HepG2 (cell line): Measurements from ENCODE around the gene MTMR10. TPM values are rescaled to one million over a fixed set of nuclear protein-coding genes. Genes with fewer than 3 reads are reported as not detected.

ENCODE experiments used
- ATAC-seq: fragments of 200-7000 bp; cut with Tn5 transposase; 3 replicates; pipeline ENCODE4 v1.9.1; 2020; ENCODE audit warnings: mild to moderate bottlenecking, moderate library complexity
- BruUV-seq: library from RNA; stranded (reverse); fragments of 400-500 nt; replicated peaks from 2 replicates; lab custom pipeline; 2021; lab: Mats Ljungman, UMichigan
- CTCF ChIA-PET: fragments of 300-600 bp; formaldehyde crosslinking; extraction: SDS; loops from one replicate; lab custom pipeline; 2021; ENCODE audit warnings: low total read pairs, inconsistent platforms, low intra/inter-chr PET ratio; lab: Yijun Ruan, JAX
- POLR2A ChIA-PET: fragments of 350-600 bp; sonication (Branson Sonifier 250); formaldehyde crosslinking; loops from one replicate; lab custom pipeline; 2020; ENCODE audit warnings: antibody characterized with exemption, inconsistent platforms; lab: Yijun Ruan, JAX
- DNase-seq: peaks from one replicate; pipeline ENCODE4 v3.0.0-alpha.2; 2015; ENCODE audit warnings: low spot score
- FAIRE-seq: peaks from 3 replicates; lab custom pipeline; 2011; peaks lifted over from hg19 to GRCh38; lab: Jason Lieb, UNC
- H2AFZ ChIP-seq: one replicate; pipeline ENCODE4 v1.6.1; 2011; ENCODE audit warnings: low read length, inconsistent platforms
- H3K27ac ChIP-seq: fragments of 300-600 bp; 3 replicates; pipeline ENCODE4 v1.8.0; 2011; ENCODE audit warnings: mixed run types, mild to moderate bottlenecking, mixed read lengths, low read length, inconsistent platforms; ENCODE audit not compliant: insufficient read depth; ENCODE audit errors: extremely low read length
- H3K27me3 ChIP-seq, 2 experiments: fragments of 200-600 bp in 1 of 2; 2 replicates in 1 of 2; 3 replicates in 1 of 2; pipeline versions ENCODE4 v1.6.0 to v1.8.0; 2011; ENCODE audit warnings: low read length in 2 of 2, mild to moderate bottlenecking in 2 of 2, moderate library complexity in 2 of 2, inconsistent platforms in 1 of 2; ENCODE audit not compliant: insufficient read depth in 2 of 2, control insufficient read depth in 1 of 2
- H3K36me3 ChIP-seq, 2 experiments: fragments of 200-600 bp in 1 of 2; replicated peaks in 1 of 2; 2 replicates in 1 of 2; 3 replicates in 1 of 2; pipeline versions ENCODE4 v1.5.1 to v1.8.0; 2011; ENCODE audit warnings: low read length in 2 of 2, inconsistent platforms in 1 of 2; ENCODE audit not compliant: insufficient read depth in 2 of 2, control insufficient read depth in 1 of 2
- H3K4me1 ChIP-seq: 2 replicates; pipeline ENCODE4 v1.5.1; 2012; ENCODE audit warnings: low read length, inconsistent platforms; ENCODE audit not compliant: insufficient read depth
- H3K4me2 ChIP-seq: 2 replicates; pipeline ENCODE4 v1.6.0; 2011; ENCODE audit warnings: low read depth, low read length, inconsistent platforms
- H3K4me3 ChIP-seq, 3 experiments: fragments of 200-600 bp in 1 of 3; sonication (generic), shearing (Covaris generic) in 1 of 3; replicated peaks in 1 of 3; 2 replicates each; pipeline ENCODE4 v1.5.1; 2011 to 2016; ENCODE audit warnings: low read length in 3 of 3, inconsistent platforms in 2 of 3, low read depth in 2 of 3, mild to moderate bottlenecking in 2 of 3, control low read depth in 1 of 3, mixed read lengths in 1 of 3; ENCODE audit not compliant: insufficient read depth in 1 of 3
- H3K79me2 ChIP-seq: one replicate; pipeline ENCODE4 v1.6.1; 2011; ENCODE audit warnings: low read length, inconsistent platforms; ENCODE audit not compliant: insufficient read depth
- H3K9ac ChIP-seq: 2 replicates; pipeline ENCODE4 v1.6.0; 2011; ENCODE audit warnings: mild to moderate bottlenecking, low read depth, low read length, inconsistent platforms; ENCODE audit not compliant: insufficient read depth
- H3K9me3 ChIP-seq: 2 replicates; pipeline ENCODE4 v1.5.1; 2012; ENCODE audit warnings: mild to moderate bottlenecking, low read length
- H4K20me1 ChIP-seq: 2 replicates; pipeline ENCODE4 v1.6.0; 2011; ENCODE audit warnings: inconsistent platforms, mild to moderate bottlenecking, low read length, moderate library complexity; ENCODE audit not compliant: insufficient read depth
- DNMT3B ChIP-seq: conservative IDR thresholded peaks from 2 replicates; pipeline ENCODE4 v1.6.1; 2016; ENCODE audit warnings: missing biosample characterization, control low read depth
- JUN ChIP-seq: sonication (generic); formaldehyde crosslinking; IDR thresholded peaks from 2 replicates; pipeline ENCODE4 v1.4.0; 2020; ENCODE audit warnings: mild to moderate bottlenecking, missing genetic modification reagents
- KLF12 ChIP-seq: sonication (generic); formaldehyde crosslinking; IDR thresholded peaks from 2 replicates; pipeline ENCODE4 v1.4.0; 2020; ENCODE audit warnings: missing genetic modification reagents, borderline replicate concordance
- NCOA5 ChIP-seq: sonication (generic); formaldehyde crosslinking; IDR thresholded peaks from 2 replicates; pipeline ENCODE4 v1.4.0; 2020; ENCODE audit warnings: missing genetic modification reagents
- RBAK ChIP-seq: sonication (generic); formaldehyde crosslinking; IDR thresholded peaks from 2 replicates; pipeline ENCODE4 v1.5.1; 2020; ENCODE audit warnings: mild to moderate bottlenecking, missing genetic modification reagents
- SP140L ChIP-seq: sonication (generic); formaldehyde crosslinking; IDR thresholded peaks from 2 replicates; pipeline ENCODE4 v1.4.0; 2020; ENCODE audit warnings: missing genetic modification reagents, borderline replicate concordance
- SRSF4 ChIP-seq: fragments of 200-400 bp; formaldehyde crosslinking; IDR thresholded peaks from one replicate; pipeline ENCODE4 v1.6.1; 2018; ENCODE audit warnings: mild to moderate bottlenecking, low read depth, low read length, moderate library complexity; ENCODE audit not compliant: poor library complexity, severe bottlenecking
- TOE1 ChIP-seq: sonication (generic); formaldehyde crosslinking; IDR thresholded peaks from 2 replicates; pipeline ENCODE4 v1.4.0; 2020; ENCODE audit warnings: mild to moderate bottlenecking, missing genetic modification reagents
- ZBTB20 ChIP-seq: sonication (generic); formaldehyde crosslinking; IDR thresholded peaks from 2 replicates; pipeline ENCODE4 v1.8.1; 2023; ENCODE audit warnings: missing genetic modification reagents, low read depth, mild to moderate bottlenecking, borderline replicate concordance
- ZBTB7B ChIP-seq: sonication (generic); formaldehyde crosslinking; IDR thresholded peaks from 2 replicates; pipeline ENCODE4 v1.4.0; 2020; ENCODE audit warnings: missing genetic modification reagents
- ZNF20 ChIP-seq: sonication (generic); formaldehyde crosslinking; IDR thresholded peaks from 2 replicates; pipeline ENCODE4 v1.4.0; 2020; ENCODE audit warnings: mild to moderate bottlenecking, moderate library complexity, missing genetic modification reagents
- ZNF414 ChIP-seq: sonication (generic); formaldehyde crosslinking; IDR thresholded peaks from 2 replicates; pipeline ENCODE4 v1.5.0; 2020; ENCODE audit warnings: missing genetic modification reagents
- ZUFSP ChIP-seq: sonication (generic); formaldehyde crosslinking; IDR thresholded peaks from 2 replicates; pipeline ENCODE4 v1.9.0; 2021; ENCODE audit warnings: missing genetic modification reagents, mild to moderate bottlenecking, borderline replicate concordance
- WGBS: methylation state at CpG from one replicate; pipeline ENCODE4 v1.1.6; 2017; ENCODE audit warnings: low lambda C conversion rate; 5-methylcytosine and 5-hydroxymethylcytosine counted together
- in situ Hi-C: cut with HindIII; loops from 2 replicates; pipeline ENCODE4 v1.10.0; 2017; ENCODE audit warnings: low pct_unique_long_range_greater_than_20kb; ENCODE audit not compliant: extremely low pct_ligation_motif_present
- intact Hi-C: fragments of 100-400 bp; cut with micrococcal nuclease; formaldehyde crosslinking; loops from one replicate; pipeline ENCODE4 v1.10.0; 2022; ENCODE audit not compliant: unreplicated experiment
- polyA plus RNA-seq, 8 experiments: library from polyadenylated mRNA; depleted of rRNA in 3 of 8; stranded (reverse) in 7 of 8; unstranded in 1 of 8; fragments of >200 nt; fragmentation: Illumina TruSeq in 4 of 8; extraction: Trizol in 4 of 8; gene quantifications; 2 replicates each; pipeline versions ENCODE4 v1.2.1 to v1.2.3, GENCODE V29; 2011 to 2016; ENCODE audit warnings: low read depth in 4 of 8, missing spikeins in 1 of 8, mixed read lengths in 1 of 8; ENCODE audit not compliant: insufficient read depth in 1 of 8
- total RNA-seq, 5 experiments: library from RNA; depleted of rRNA; stranded (reverse); fragments of >200 nt; fragmentation: Illumina TruSeq; extraction: Trizol; gene quantifications; 2 replicates each; pipeline ENCODE4 v1.2.3, GENCODE V29; 2016; ENCODE audit warnings: low read depth in 1 of 5
- TF ChIP-seq, protein P1 (sequence below): sonication (generic); formaldehyde crosslinking; IDR thresholded peaks from 2 replicates; pipeline ENCODE4 v1.8.0; 2022; ENCODE audit warnings: missing genetic modification reagents, mild to moderate bottlenecking, borderline replicate concordance

MTMR10 gene
- total and polyA plus RNA-seq, 2 of the 13 experiments (the other 11 are each of a cell fraction or from before 2014, with no cell fraction given): 10.2 to 17.4 TPM

DNA sequence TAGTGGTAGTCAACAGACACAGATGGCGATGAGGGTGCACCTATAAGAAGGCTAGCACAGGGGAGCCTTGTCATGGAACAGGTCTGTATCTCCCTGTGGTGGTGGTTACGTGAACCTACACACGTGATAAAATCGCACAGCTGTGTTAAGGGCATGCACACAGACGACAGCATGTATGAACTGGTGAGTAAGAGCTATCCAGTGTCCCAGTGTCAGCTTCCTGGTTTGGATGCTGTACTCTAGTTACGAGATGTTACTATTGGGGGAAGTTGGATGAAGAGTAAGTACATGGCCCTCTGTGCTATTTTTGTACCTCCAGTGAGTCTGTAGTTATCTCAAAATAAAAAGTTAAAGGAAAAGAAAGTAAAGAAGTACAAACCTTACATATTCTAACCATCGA, 38.2 kb downstream of the MTMR10 start:
- Histone ChIP-seq H2AFZ (no peak overlapping the region), H3K4me2 (no peak overlapping the region), H4K20me1 (no peaks in the 10 kb centered on the region), H3K4me1 (no peaks in the 10 kb centered on the region), H3K36me3 (peaks cover 26 to 87% of the 10 kb centered on the region in 2 experiments), H3K79me2 (no peaks in the 10 kb centered on the region), H3K27ac (no peak overlapping the region), H3K27me3 (no peaks in the 10 kb centered on the region), H3K4me3 (no peak overlapping the region), H3K9ac (no peak overlapping the region), H3K9me3 (no peaks in the 10 kb centered on the region)
- in situ Hi-C loops (no loop called here), intact Hi-C loops (no loop called here)
- POLR2A ChIA-PET: no interaction called here
- ATAC-seq (no peak), FAIRE-seq (no peak), DNase-seq (no peak)
- WGBS: 98% methylated on average over 7 of the region's 7 CpGs
- no peak for TF ChIP-seq SRSF4
- no peak for TF ChIP-seq RBAK (CRISPR knock-in tag)
- no peak for TF ChIP-seq ZBTB20 (CRISPR knock-in tag)
- no peak for TF ChIP-seq SP140L (CRISPR knock-in tag)
- no peak for TF ChIP-seq ZNF20 (CRISPR knock-in tag)
- TF ChIP-seq KLF12 (CRISPR knock-in tag): no peak
- no peak for TF ChIP-seq NCOA5
- TF ChIP-seq DNMT3B (CRISPR knock-in tag): no peak
- no peak for TF ChIP-seq TOE1 (CRISPR knock-in tag)
- TF ChIP-seq JUN (CRISPR knock-in tag): no peak
- TF ChIP-seq ZBTB7B: no peak
- TF ChIP-seq ZUFSP (CRISPR knock-in tag): no peak
- TF ChIP-seq, protein P1, sequence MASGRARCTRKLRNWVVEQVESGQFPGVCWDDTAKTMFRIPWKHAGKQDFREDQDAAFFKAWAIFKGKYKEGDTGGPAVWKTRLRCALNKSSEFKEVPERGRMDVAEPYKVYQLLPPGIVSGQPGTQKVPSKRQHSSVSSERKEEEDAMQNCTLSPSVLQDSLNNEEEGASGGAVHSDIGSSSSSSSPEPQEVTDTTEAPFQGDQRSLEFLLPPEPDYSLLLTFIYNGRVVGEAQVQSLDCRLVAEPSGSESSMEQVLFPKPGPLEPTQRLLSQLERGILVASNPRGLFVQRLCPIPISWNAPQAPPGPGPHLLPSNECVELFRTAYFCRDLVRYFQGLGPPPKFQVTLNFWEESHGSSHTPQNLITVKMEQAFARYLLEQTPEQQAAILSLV (CRISPR knock-in tag): no peak
- no peak for TF ChIP-seq ZNF414
- CTCF ChIA-PET: no interaction called here
- BruUV-seq: no TSS peak
